ENCODE data around the gene DCLK2.

Gene DCLK2

DNA sequence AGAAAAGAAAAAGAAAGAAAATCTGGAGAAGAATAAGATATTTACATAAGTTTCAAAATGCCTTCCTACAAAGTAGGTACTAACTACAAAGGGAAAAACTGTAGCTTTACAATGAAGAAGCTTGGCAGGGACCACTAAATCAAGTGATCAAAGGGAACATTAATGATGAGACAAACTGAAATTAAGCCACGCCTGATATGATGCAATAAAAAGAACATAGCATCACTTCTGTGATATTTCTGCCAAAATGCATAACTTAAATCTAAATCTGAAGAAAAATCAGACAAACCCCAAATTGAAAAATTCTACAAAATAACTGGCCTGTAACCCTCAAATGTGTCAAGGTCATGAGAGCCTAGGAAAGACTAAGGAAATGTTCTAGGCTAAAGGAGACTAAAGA, 8.9 kb upstream of the DCLK2 start:
- DNase-seq (ENCODE audit: low read depth in 2 of 2) = no peak

DNA sequence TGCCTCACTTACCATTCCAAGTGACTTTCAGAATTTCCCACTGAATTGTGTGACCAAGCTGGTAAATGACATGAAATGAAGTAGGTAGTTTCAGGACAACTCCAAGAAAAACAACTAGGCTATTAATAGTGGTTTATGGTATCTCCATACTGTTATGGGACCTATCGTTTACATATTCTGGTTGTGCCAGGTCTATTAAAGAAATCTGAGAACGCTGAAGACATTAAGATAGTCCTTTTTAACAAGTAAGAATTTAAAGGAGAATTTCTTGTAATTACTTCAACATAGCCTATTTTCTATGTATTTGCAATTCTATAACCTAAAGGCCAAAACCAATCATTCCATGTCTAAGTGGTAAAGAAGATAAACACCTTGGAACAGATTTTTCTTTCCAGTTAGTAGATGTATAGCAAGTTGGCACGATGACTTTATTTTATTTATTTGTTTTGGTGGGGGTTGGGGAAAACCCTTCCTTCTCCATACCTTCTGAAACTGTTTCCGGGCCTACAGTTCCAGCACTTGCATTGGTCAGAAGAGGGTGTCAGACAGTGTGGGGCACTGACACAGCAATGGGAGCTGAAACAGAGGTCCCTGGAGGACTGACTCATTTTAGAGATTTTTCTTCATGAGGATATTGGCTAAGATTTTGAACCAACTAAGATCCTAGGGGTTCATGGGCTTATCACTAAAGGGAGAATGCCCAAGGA, 7.6 kb upstream of the DCLK2 start:
- no peak for DNase-seq (ENCODE audit: low read depth in 2 of 2)

DNA sequence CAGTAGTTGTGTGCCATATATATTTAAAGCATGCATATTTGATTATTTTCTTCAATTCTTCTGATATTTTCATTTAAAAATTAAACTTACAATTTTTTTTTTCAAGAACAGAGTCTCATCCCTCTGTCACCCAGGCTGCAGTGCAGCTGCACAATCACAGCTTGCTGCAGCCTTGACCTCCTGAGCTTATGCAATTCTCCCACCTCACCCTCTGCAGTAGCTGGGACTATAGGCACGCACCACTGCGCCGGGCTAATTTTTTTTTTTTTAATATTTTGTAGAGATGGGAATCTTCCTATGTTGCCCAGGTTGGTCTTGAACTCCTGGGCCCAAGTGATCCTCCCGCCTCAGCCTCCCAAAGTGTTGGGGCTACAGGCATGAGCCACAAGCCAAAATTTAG, 5.8 kb upstream of the DCLK2 start:
- no peak for DNase-seq (ENCODE audit: low read depth in 2 of 2)

GRCh38 chr4:150072906-150073714, 5.1 kb upstream of the DCLK2 start:
- DNase-seq (ENCODE audit: low read depth in 2 of 2) = no peak

- DNase-seq (ENCODE audit: low read depth in 2 of 2) = no peak
Measured at GRCh38 chr4:150074064-150074463, 4.2 kb upstream of the DCLK2 start.

- DNase-seq (ENCODE audit: low read depth in 2 of 2) = no peak
Measured at GRCh38 chr4:150078579-150079080, 385 bp downstream of the DCLK2 start.

GRCh38 chr4:150079081-150079581, 886 bp downstream of the DCLK2 start:
- DNase-seq (ENCODE audit: low read depth in 2 of 2) = no peak

DNA sequence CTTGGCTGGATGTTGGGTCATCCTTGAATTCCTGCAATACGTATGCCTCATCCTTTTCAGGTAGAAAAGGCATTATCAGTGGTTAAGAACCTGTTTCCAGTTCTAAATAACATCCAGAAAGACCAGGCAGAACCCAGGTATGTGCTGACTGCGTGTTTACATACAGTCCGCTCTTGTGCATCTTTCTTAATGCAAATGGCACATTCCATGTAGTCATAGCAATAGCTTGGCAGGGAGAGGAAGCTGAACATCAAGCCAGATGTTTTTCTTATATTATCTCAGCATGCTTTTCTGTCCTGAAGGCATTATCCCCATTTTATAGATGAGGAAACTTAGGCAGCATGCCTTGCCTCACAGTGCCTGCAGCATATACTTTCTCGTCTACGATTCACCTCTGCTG, 2.1 kb downstream of the DCLK2 start:
- DNase-seq (ENCODE audit: low read depth in 2 of 2) = no peak

DNA sequence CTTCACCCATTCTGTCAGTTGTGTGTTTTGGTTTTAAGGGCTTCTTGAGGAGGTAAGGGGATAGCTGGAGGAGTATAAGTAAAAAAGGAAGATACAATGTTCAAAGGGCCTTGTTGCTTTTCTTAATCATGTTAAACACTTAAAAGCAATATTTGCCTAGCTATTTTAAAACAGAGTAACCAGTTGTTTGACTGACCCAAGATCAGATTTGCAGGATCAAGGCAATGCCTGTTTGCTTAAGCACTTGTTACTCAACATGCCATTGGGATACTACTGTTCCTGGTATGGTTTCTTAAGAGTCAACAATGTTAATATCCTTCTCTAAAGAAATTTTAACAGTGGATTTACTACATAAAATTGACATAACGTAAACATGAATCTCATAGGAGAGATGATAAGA, 2.6 kb downstream of the DCLK2 start:
- DNase-seq (ENCODE audit: low read depth in 2 of 2) = no peak

GRCh38 chr4:150082241-150082640, 4.0 kb downstream of the DCLK2 start:
- no peak for DNase-seq (ENCODE audit: low read depth in 2 of 2)

- DNase-seq (ENCODE audit: low read depth in 2 of 2) = no peak
Measured at GRCh38 chr4:150087006-150087405, 8.8 kb downstream of the DCLK2 start.

GRCh38 chr4:150089732-150090131, 11.5 kb downstream of the DCLK2 start:
- DNase-seq (ENCODE audit: low read depth in 2 of 2) = no peak

GRCh38 chr4:150090836-150091235, 12.6 kb downstream of the DCLK2 start:
- no peak for DNase-seq (ENCODE audit: low read depth in 2 of 2)

DNA sequence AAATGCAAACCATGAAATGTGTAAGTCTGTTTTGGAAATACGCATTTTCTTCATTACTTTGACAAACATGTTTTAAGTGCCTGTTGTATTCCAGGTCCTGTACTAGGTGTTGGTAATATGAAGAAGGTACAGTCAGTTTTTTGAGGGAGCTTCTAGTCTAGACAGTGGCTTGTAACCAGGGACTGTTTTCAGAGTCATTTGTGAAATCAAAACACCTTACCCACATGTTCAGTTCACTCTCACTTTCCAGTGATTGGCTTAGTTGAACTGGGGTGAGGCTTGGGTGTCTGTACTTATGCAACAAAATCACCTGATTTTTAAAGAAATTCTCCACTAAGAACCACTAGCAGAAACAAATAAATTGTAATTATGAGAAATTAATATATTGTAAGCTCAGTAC, 16.4 kb downstream of the DCLK2 start:
- DNase-seq (ENCODE audit: low read depth in 2 of 2) = no peak

- no peak for DNase-seq (ENCODE audit: low read depth in 2 of 2)
Measured at GRCh38 chr4:150096625-150097024, 18.4 kb downstream of the DCLK2 start.

GRCh38 chr4:150098214-150098613, 20.0 kb downstream of the DCLK2 start:
- no peak for DNase-seq (ENCODE audit: low read depth in 2 of 2)

DNA sequence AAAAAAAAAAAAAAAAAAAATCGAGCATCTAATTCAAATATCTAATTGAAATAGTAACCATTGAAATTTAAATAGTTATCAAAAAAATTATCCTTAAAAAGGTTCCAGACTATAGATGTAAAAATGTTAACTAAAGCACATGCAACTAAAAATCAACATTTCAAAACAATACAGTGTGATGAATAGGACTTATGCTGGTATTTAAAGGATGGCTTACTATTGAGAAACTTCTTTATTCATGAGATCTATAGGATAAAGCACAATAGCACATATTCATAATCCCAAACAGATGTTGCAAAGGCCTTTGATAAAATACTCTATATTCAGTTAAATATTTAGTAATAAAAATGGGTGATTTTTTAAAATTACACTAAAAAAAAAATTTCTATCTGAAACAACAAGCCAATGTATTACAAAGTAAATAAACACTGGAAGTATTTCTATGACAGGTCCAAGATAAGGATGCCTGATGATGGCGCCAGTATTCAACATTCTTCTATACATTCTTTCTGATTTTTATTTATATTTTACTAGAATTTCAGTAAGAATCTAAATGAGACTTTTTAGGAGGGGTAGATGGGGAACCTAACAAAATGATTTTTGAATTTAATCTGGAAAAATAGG, 26.3 kb downstream of the DCLK2 start:
- DNase-seq (ENCODE audit: low read depth in 2 of 2) = no peak

DNA sequence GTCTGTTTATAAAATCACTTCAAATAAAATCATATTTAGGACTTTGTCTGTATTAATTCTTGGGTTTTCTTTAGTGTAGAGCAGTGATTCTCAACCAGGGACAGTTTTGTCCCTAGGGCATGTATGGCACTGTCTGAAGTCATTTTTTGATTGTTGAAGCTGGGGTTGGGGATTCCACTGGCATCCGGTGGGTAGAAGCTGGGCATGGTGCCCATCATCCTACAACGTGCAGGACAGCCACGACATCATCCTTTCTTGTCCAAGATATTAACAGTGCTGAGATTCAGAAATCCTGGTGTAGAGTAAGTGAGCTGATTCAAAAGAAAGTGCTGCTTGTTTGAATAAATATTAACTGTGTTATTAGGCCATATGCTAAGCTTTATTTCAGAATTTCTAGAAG, 28.6 kb downstream of the DCLK2 start:
- no peak for DNase-seq (ENCODE audit: low read depth in 2 of 2)

- no peak for DNase-seq (ENCODE audit: low read depth in 2 of 2)
Measured at GRCh38 chr4:150108691-150109090, 30.4 kb downstream of the DCLK2 start.

DNA sequence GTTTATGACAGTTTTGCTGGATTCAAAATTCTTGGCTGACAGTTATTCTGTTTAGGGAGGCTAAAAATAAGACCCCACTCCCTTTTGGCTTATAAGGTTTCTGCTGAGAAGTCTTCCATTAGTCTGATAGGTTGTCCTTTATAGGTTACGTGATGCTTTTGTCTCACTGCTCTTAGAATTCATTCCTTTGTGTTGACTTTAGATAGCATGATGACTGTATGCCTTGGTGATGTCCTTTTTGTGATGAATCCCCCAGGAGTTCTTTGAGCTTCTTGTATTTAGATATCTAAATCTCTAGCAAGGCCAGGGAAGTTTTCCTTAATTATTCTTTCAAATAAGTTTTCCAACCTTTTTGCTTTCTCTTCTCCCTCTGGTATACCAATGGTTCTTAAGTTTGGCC, 36.4 kb downstream of the DCLK2 start:
- no peak for DNase-seq (ENCODE audit: low read depth in 2 of 2)

- no peak for DNase-seq (ENCODE audit: low read depth in 2 of 2)
Measured at GRCh38 chr4:150115851-150116250, 37.6 kb downstream of the DCLK2 start.

- DNase-seq (ENCODE audit: low read depth in 2 of 2) = no peak
Measured at GRCh38 chr4:150116506-150116905, 38.3 kb downstream of the DCLK2 start.

- DNase-seq (ENCODE audit: low read depth in 2 of 2) = no peak
Measured at GRCh38 chr4:150117094-150117493, 38.8 kb downstream of the DCLK2 start.

Data from activated CD4-positive, alpha-beta T cell treated with anti-CD3 and anti-CD28 coated beads for 24 hours (primary cell).